ENCODE data around the gene GLI2. TPM values are rescaled to one million over a fixed set of nuclear protein-coding genes. Genes with fewer than 3 reads are reported as not detected.
A peak's percentile ranks its signal among the peaks of the same experiment; 100 is the strongest.

The GLI2 gene
- total and polyA plus RNA-seq, 9 donors: 5.9 to 53.0 (median 36.3) TPM

DNA sequence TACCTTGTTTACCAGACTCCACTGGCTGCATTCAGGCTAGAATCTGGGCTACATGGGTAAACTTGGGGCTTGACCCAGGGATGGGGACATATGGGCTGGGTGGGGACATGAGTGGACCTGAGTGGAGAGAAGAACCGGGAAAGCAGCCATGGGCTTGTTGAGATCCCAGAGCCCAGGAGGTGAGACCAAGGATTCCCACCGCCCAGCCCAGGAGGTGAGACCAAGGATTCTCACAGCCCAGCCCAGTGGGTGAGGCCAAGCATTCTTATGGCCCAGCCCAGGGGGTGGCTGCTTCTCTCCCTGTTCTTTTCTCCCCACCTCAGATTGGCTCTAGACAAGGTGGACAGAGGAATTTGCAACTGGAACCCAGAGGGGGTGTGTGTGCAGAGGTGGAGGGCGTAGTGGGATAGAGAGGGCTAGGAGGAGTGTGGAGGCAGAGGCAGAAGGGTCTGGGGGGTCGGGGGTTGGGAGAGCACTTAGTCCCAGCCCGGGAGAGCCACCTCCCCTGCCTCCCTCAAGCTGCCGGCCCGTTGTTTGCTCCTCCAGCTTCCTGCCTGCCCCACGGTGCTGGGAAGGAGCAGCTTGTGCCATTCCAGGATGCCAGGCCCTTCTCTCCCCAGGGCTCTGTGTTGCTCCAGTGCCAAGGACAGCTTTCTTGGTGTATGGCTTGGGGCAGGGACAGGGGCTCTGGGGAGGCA lies 25.6 kb downstream of the GLI2 start:
- Histone ChIP-seq H3K9me3 (no peaks in the 10 kb centered on the region), H3K27ac (peak overlapping the region in 1 of 2 donors; percentile 89), H3K27me3 (no peaks in the 10 kb centered on the region), H3K4me3 (no peak overlapping the region), H3K4me1 (ENCODE audit: insufficient read depth) (peaks cover 70% of the 10 kb centered on the region), H3K36me3 (no peaks in the 10 kb centered on the region)
- intact Hi-C loops (cut with DNase I): no loop called here
- 38 to 60% (median 47%) methylated on average over 8 of the region's 8 CpGs for WGBS, 3 donors
- DNase-seq: peak; percentile 7 to 43 (median 30)
- TF ChIP-seq POLR2A (IDR thresholded peaks at IDR 0.05) (no peak), EP300 (IDR thresholded peaks at IDR 0.05) (no peak)
- TF ChIP-seq, protein P1, sequence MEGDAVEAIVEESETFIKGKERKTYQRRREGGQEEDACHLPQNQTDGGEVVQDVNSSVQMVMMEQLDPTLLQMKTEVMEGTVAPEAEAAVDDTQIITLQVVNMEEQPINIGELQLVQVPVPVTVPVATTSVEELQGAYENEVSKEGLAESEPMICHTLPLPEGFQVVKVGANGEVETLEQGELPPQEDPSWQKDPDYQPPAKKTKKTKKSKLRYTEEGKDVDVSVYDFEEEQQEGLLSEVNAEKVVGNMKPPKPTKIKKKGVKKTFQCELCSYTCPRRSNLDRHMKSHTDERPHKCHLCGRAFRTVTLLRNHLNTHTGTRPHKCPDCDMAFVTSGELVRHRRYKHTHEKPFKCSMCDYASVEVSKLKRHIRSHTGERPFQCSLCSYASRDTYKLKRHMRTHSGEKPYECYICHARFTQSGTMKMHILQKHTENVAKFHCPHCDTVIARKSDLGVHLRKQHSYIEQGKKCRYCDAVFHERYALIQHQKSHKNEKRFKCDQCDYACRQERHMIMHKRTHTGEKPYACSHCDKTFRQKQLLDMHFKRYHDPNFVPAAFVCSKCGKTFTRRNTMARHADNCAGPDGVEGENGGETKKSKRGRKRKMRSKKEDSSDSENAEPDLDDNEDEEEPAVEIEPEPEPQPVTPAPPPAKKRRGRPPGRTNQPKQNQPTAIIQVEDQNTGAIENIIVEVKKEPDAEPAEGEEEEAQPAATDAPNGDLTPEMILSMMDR (IDR thresholded peaks at IDR 0.05): no peak

DNA sequence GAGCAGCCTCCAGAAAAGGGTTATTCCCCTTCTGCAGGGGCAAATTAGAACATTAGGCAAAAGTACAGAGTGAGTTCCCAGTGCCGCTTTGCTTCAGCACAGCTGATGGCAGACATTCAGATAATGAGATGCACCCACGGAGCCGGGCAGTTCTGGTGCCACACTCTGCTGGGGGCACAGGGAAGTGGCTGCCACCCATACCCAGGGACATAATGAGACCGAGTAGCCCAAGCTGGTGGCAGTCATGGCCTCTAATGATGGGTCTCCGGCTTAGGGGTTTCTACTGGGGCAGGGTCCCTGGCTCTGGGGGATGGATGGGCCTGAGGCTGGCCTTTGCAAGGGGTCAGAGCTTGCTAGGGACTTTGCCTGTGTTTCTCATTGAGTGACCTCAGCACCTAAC lies 26.2 kb downstream of the GLI2 start:
- no peak for TF ChIP-seq POLR2A (IDR thresholded peaks at IDR 0.05)
- TF ChIP-seq EP300 (IDR thresholded peaks at IDR 0.05): no peak
- Histone ChIP-seq H3K9me3 (no peaks in the 10 kb centered on the region), H3K36me3 (no peaks in the 10 kb centered on the region), H3K4me3 (no peak overlapping the region), H3K27me3 (no peaks in the 10 kb centered on the region), H3K4me1 (ENCODE audit: insufficient read depth) (peaks cover 75% of the 10 kb centered on the region), H3K27ac (no peak overlapping the region)
- 78 to 83% (median 81%) methylated on average over 5 of the region's 5 CpGs for WGBS, 3 donors
- intact Hi-C loops (cut with DNase I): no loop called here
- peak in 3 of 5 donors; percentile 6 to 31 (median 18) for DNase-seq

DNA sequence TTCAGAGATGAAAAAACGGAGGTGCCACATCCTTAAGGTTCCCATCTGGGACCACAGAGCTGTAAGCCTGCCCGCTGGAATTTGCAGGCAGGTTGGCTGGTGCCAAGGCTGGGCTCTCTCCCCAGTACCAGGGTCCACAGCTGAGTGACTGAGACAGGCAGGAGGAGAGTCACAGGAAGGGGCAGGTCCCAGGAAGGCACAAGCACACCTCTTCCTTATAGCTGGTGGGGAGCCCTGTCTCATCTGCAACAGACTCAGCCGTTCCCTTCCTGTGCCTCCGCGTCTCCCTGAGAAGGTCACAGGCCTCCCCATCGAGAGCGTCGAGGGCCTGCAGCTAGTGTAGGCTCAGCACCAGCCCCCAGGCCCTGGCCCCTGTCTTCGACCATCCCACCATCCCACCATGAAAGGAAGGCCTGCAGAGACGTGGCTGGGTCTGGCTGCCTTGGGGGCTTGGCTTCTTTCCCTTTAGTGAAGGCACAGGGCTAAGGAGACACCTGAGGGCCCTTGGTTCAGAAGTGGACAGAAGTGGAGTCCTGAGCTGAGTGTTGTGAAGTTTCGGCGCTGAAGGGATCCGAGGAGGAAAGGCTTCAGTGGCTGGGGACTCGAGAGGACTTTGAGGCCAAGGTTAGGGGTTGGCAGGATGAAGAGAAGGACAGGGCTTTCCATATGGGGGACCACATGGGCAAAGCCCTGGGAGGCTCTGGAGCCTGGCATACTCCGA lies 26.8 kb downstream of the GLI2 start:
- 82 to 93% (median 87%) methylated on average over 15 of the region's 15 CpGs for WGBS, 3 donors
- Histone ChIP-seq H3K27ac (peak overlapping the region in 1 of 2 donors; percentile 97), H3K27me3 (no peaks in the 10 kb centered on the region), H3K4me3 (no peak overlapping the region), H3K4me1 (ENCODE audit: insufficient read depth) (peaks cover 76% of the 10 kb centered on the region), H3K9me3 (no peaks in the 10 kb centered on the region), H3K36me3 (no peaks in the 10 kb centered on the region)
- intact Hi-C loops (cut with DNase I): no loop called here
- no peak for TF ChIP-seq EP300 (IDR thresholded peaks at IDR 0.05)
- no peak for TF ChIP-seq POLR2A (IDR thresholded peaks at IDR 0.05)
- TF ChIP-seq, protein P1 (IDR thresholded peaks at IDR 0.05): no peak
- peak in 4 of 5 donors; percentile 8 to 28 (median 18) for DNase-seq

DNA sequence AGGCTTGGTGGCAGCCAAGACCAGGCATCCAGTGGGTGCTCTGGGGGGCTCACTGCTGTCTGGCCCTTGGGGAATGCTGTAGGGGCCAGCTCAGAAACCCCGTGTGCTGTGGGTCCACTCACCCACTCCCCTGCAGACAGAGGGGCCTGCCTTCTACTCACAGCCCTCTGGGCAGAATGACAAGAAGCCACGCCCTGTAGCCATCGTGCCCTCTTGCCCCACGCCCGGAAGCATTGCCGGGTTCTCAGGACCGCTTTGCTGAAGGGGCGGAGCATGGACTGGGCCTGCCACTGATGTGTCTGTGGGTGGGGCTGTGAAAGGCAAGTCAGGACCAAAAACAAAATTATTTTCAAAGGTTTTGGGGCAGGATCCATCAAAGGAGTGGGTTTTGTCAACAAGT lies 27.8 kb downstream of the GLI2 start:
- H3K36me3 ChIP-seq: no peaks in the 10 kb centered on the region
- peak overlapping the region in 1 of 2 donors; percentile 97 for H3K27ac ChIP-seq
- H3K4me3 ChIP-seq: no peak overlapping the region
- H3K4me1 ChIP-seq (ENCODE audit: insufficient read depth): peaks cover 76% of the 10 kb centered on the region
- DNase-seq: peak in 4 of 5 donors; percentile 58 to 69 (median 66)
- 38 to 55% (median 51%) methylated on average over 8 of the region's 8 CpGs for WGBS, 3 donors
- intact Hi-C loops (cut with DNase I): no loop called here
- no peaks in the 10 kb centered on the region for H3K27me3 ChIP-seq
- H3K9me3 ChIP-seq: no peaks in the 10 kb centered on the region
- TF ChIP-seq POLR2A (IDR thresholded peaks at IDR 0.05) (no peak), EP300 (IDR thresholded peaks at IDR 0.05) (no peak)
- TF ChIP-seq, protein P1 (IDR thresholded peaks at IDR 0.05): no peak

Measured in ovary (tissue), 9 donors.